ENCODE results near the gene ST6GALNAC5. TPM values are rescaled to one million over a fixed set of nuclear protein-coding genes. Genes with fewer than 3 reads are reported as not detected.

ST6GALNAC5 gene
- total RNA-seq, 1 donor from 2014 or later: not detected

DNA sequence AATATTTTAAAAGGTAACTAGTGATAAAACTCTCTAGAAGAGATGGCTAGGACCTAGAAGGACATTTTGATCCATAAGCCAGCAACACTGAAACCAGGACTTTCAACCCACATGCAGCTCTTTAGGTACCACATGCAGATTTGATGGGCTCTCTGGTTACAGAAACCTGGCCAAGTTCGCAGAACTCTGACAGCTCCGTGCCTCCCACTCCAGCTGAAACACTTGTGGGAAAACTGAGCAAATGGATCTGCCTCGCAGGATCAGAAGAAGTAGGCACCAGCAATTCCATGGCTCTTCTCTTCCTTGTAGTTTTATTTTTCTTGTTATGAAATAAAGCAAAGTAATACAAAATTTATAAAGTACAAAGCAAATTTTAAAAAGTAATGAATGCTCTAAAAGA, 58.5 kb downstream of the ST6GALNAC5 start:
- intact Hi-C loops (cut with micrococcal nuclease): no loop called here

DNA sequence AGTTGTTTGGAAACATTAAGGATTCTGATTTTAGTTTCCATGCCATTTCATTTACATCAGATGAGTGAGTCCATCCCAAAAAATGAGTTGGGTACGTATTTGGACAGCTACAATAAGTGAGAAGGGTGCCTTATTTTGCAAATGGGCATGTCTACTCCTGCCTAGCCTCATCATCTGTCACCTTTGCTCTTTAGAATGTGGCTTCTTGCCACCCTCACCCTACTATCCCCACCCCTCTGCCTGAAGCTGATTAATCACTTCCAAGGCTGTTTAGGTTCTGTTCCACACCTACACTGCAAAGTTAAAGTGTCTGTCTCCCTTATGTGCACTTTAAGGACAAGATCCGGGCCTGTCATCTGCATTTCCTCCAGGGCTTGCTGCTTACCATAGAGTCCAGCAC, 61.2 kb downstream of the ST6GALNAC5 start:
- Mint-ChIP-seq H3K4me1 (ENCODE audit: low read depth) (no peaks in the 10 kb centered on the region), H3K9me3 (no peaks in the 10 kb centered on the region), H3K27ac (no peak overlapping the region), H3K36me3 (ENCODE audit: low read depth) (no peaks in the 10 kb centered on the region), H3K4me3 (ENCODE audit: low read depth) (no peak overlapping the region), H3K27me3 (ENCODE audit: low read depth) (peaks cover 1% of the 10 kb centered on the region)
- intact Hi-C loops (cut with micrococcal nuclease): no loop called here
- DNase-seq (ENCODE audit: low spot score): no peak

More for the DNA sequence above, 58.5 kb downstream of the ST6GALNAC5 start:
- DNase-seq (ENCODE audit: low spot score): no peak
- peaks cover 1% of the 10 kb centered on the region for H3K27me3 Mint-ChIP-seq (ENCODE audit: low read depth)
- H3K9me3 Mint-ChIP-seq: no peaks in the 10 kb centered on the region
- no peaks in the 10 kb centered on the region for H3K36me3 Mint-ChIP-seq (ENCODE audit: low read depth)
- H3K4me3 Mint-ChIP-seq (ENCODE audit: low read depth): no peak overlapping the region
- no peaks in the 10 kb centered on the region for H3K4me1 Mint-ChIP-seq (ENCODE audit: low read depth)
- H3K27ac Mint-ChIP-seq: no peak overlapping the region

DNA sequence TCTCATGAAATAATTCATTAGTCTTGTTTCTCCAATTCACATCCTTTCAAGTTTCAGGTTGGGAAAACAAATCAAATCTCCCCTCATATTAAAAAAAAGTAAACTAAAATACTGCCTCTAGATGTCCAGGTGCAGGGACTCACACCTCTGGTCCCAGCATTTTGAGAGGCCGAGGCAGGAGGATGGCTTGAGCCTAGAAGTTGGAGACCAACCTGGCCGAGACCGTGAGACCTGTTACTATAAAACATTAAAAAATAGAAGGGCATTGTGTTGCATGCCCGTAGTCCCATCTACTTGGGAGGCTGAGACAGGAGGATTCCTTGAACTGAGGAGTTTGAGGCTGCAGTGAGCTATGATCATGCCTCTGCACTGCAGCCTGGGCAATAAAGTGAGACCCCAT, 61.9 kb downstream of the ST6GALNAC5 start:
- H3K9me3 Mint-ChIP-seq: no peaks in the 10 kb centered on the region
- no peaks in the 10 kb centered on the region for H3K4me1 Mint-ChIP-seq (ENCODE audit: low read depth)
- DNase-seq (ENCODE audit: low spot score): no peak
- no peaks in the 10 kb centered on the region for H3K36me3 Mint-ChIP-seq (ENCODE audit: low read depth)
- H3K27me3 Mint-ChIP-seq (ENCODE audit: low read depth): peaks cover 1% of the 10 kb centered on the region
- H3K27ac Mint-ChIP-seq: no peak overlapping the region
- H3K4me3 Mint-ChIP-seq (ENCODE audit: low read depth): no peak overlapping the region
- intact Hi-C loops (cut with micrococcal nuclease): no loop called here

DNA sequence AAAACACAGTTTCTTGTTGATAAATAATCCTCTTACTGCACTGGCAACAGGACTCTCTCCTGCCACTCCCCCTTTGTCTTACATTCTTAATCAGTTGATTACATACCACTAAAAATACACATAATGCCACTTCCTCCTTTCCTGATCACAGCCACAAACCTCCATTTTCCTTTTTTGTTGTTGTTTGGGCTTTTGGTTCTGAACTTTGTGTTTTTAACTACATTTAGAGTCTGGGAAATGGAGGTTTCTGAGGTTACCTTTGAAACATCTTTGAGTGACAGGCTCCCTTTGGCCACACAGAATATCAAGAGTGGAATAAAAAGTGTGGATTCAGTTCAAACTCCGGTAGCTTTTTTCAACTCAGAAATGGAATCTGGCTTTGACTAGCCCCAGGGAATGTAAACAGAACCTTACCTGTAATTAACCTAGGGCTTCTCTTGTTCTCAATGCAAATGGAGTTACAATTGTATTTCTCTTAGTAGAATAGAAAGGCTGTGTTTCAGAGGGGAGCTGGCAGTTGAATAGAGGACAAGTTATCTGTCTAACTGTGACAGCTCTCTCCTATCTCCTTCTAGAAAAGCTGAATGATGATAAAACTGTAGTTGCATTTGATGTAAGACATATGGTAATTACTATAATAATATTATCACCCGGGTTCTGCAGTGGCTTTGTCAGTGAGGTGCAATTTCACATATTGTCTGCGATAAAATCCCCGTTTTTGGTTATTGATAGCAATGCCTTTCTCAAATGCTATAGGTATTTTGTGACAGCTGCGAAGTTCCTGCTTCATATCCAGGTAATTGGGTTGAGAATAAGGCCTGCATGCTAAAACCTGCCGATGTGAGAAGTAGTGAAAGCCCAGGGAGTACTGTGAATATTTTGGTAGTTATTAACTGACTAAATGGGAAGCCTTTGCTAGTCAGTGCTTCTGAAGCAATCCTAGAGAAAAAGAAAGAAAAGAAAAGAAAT, 66.9 kb downstream of the ST6GALNAC5 start:
- H3K27ac Mint-ChIP-seq: no peak overlapping the region
- H3K36me3 Mint-ChIP-seq (ENCODE audit: low read depth): no peaks in the 10 kb centered on the region

DNA sequence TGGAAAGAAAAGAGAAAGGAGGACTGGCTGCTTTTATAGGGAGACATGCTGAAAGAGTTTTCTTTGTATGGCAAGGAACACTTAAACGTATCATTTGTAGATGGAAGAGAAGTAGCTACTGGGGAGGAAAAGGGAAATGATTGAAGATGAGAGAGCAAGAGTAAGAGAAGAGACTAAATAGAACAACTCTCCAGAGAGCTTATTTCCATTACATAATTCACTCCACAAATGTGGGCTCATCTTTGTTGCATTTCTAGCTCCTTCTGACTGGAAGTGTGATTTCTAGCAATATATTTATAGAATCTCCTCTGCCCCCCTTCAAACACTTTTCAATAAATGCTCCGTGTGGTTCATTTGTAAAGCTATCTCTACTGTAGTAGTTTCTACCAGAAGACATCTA, 71.0 kb downstream of the ST6GALNAC5 start:
- Mint-ChIP-seq H3K36me3 (ENCODE audit: low read depth) (no peaks in the 10 kb centered on the region), H3K4me3 (ENCODE audit: low read depth) (no peak overlapping the region), H3K4me1 (ENCODE audit: low read depth) (no peaks in the 10 kb centered on the region), H3K27ac (no peak overlapping the region), H3K9me3 (no peaks in the 10 kb centered on the region), H3K27me3 (ENCODE audit: low read depth) (no peaks in the 10 kb centered on the region)
- no peak for DNase-seq (ENCODE audit: low spot score)
- intact Hi-C loops (cut with micrococcal nuclease): no loop called here

More for the DNA sequence above, 66.9 kb downstream of the ST6GALNAC5 start:
- Mint-ChIP-seq H3K9me3 (no peaks in the 10 kb centered on the region), H3K27me3 (ENCODE audit: low read depth) (no peaks in the 10 kb centered on the region), H3K4me1 (ENCODE audit: low read depth) (no peaks in the 10 kb centered on the region), H3K4me3 (ENCODE audit: low read depth) (no peak overlapping the region)
- intact Hi-C loops (cut with micrococcal nuclease): no loop called here
- DNase-seq (ENCODE audit: low spot score): no peak

DNA sequence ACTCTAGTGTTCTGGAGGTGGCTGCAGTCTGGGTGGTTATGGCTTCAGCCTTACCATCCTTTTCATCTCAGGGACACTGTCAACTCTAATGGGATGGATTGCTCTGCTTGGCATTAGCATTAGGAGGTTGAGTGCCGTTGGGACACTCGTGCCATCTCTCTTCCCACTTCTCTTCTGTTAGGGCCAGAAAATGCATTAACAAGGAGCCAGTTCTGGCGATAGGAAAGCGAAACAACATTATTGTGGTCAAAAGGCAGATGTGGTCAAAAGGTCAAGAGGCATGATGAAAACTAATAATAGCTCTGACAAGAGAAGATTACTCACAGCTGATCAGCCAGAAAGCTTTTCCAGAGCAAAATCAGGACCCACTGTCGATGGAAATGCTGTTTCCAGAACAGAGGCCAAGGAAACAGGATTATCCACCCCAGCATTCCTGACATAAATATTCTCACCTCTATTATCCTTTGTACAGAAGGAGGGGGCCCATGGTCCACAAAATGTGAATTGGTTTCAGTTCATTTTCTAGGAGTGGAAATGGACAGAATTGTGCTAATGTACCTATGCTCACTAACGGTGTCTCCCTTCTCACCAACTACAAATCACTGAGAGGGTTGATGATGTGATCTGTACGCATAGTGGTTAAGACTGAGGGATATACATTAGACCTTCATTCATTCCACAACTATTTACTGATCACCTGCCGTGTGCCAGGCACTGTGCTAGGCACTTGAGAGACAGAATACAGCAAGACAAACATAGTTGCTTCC, 72.0 kb downstream of the ST6GALNAC5 start:
- no peak for DNase-seq (ENCODE audit: low spot score)
- H3K4me1 Mint-ChIP-seq (ENCODE audit: low read depth): no peaks in the 10 kb centered on the region
- no peaks in the 10 kb centered on the region for H3K9me3 Mint-ChIP-seq
- no peak overlapping the region for H3K27ac Mint-ChIP-seq
- H3K27me3 Mint-ChIP-seq (ENCODE audit: low read depth): no peaks in the 10 kb centered on the region
- H3K4me3 Mint-ChIP-seq (ENCODE audit: low read depth): no peak overlapping the region
- H3K36me3 Mint-ChIP-seq (ENCODE audit: low read depth): no peaks in the 10 kb centered on the region
- intact Hi-C loops (cut with micrococcal nuclease): no loop called here

DNA sequence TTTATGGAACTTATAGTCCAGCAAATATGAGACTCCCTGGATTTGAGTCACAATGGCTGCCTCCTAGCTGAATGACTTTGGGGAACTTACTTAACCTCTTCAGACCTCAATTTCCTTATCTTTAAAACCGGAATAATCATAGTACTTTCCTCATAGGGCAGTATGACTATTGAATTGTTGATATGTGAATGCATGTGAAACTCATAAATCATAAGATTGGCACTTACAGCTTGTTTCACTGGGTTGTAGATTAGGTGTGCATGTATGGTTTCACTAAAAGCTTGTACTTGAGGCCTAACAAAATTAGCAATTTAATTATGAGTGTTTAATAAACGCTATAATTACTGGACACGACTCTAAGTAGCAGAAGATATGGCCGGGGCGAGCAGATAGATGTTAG, 72.5 kb downstream of the ST6GALNAC5 start:
- Mint-ChIP-seq H3K27me3 (ENCODE audit: low read depth) (no peaks in the 10 kb centered on the region), H3K4me1 (ENCODE audit: low read depth) (no peaks in the 10 kb centered on the region), H3K27ac (no peak overlapping the region), H3K4me3 (ENCODE audit: low read depth) (no peak overlapping the region), H3K36me3 (ENCODE audit: low read depth) (no peaks in the 10 kb centered on the region), H3K9me3 (no peaks in the 10 kb centered on the region)
- intact Hi-C loops (cut with micrococcal nuclease): no loop called here
- DNase-seq (ENCODE audit: low spot score): no peak

DNA sequence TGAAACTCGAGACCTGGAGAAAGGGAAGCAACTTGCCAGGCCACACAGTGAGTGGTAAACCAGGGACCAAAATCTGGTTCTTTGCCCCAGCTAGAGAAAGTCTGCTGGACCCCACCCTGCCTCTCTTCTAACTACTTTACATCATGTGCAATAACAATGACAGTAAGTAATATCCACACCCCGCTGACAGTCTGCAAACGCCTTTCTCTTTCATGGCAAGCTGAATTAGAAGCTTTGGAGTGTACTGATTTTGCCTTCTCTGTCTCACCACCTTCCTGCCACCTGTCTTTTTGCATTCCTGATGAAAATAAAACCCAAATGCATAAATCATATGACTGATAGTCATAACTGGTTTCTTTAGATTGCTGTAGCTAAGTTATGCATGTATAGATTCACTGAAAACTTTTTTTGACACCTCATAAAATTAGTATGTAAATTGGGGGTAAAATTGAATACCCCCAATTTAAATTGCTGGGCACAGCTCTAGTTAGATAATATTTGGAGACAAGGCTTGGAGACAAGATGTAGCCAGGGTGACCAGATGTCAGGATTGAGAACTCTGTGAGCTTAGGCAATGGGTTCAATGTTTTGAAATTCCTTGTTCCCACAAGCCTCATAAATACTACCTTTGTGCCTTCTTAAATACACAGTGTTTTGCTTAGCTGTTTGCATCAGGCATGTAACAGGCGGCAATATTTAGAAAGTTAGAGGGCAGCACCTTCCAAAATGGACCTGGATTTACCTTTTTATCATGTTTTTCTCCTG, 73.5 kb downstream of the ST6GALNAC5 start:
- no peaks in the 10 kb centered on the region for H3K27me3 Mint-ChIP-seq (ENCODE audit: low read depth)
- H3K9me3 Mint-ChIP-seq: no peaks in the 10 kb centered on the region
- no peak overlapping the region for H3K4me3 Mint-ChIP-seq (ENCODE audit: low read depth)
- no peaks in the 10 kb centered on the region for H3K36me3 Mint-ChIP-seq (ENCODE audit: low read depth)
- DNase-seq (ENCODE audit: low spot score): no peak
- intact Hi-C loops (cut with micrococcal nuclease): no loop called here
- no peak overlapping the region for H3K27ac Mint-ChIP-seq
- no peaks in the 10 kb centered on the region for H3K4me1 Mint-ChIP-seq (ENCODE audit: low read depth)

DNA sequence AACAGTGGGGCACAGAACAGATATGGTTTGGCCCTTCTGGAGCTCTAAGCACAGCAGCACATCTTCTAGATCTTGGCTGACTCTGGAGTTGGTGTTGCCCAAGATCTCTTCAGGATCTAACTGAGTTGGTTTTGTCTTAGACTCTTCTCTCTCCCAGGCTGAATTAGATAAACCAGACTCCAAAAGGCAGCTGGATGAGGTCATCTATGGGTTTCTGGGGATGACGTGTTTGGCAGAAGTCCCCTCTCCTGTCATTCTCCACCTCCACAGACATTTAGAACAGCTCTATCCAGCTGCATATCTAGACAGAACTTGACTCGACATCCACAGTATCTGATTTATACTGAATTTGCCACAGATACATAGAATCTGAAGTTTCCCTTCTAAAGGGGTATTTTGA, 75.3 kb downstream of the ST6GALNAC5 start:
- intact Hi-C loops (cut with micrococcal nuclease): no loop called here
- Mint-ChIP-seq H3K4me3 (ENCODE audit: low read depth) (no peak overlapping the region), H3K9me3 (no peaks in the 10 kb centered on the region), H3K36me3 (ENCODE audit: low read depth) (no peaks in the 10 kb centered on the region), H3K27ac (no peak overlapping the region), H3K4me1 (ENCODE audit: low read depth) (no peaks in the 10 kb centered on the region), H3K27me3 (ENCODE audit: low read depth) (no peaks in the 10 kb centered on the region)
- DNase-seq (ENCODE audit: low spot score): no peak

DNA sequence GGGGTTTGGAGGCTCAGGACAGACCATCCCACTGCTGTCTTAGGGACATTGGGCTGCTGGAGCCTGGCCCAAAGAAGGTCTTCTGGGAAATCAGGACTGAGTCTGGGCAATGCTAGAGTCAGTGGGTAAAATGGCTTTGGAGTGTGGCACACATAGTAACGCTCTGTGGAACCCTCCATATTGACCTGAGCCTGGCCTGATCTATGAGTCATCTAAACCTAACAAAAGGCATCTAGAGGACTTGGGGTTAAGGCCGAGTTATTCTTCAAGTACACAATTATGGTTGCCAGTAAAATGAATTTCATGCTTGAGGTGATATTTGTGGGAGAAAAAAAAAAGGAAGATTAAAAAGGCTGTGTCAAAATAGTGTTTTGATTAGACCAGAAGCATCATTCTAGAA, 77.7 kb downstream of the ST6GALNAC5 start:
- no peak overlapping the region for H3K4me3 Mint-ChIP-seq (ENCODE audit: low read depth)

DNA sequence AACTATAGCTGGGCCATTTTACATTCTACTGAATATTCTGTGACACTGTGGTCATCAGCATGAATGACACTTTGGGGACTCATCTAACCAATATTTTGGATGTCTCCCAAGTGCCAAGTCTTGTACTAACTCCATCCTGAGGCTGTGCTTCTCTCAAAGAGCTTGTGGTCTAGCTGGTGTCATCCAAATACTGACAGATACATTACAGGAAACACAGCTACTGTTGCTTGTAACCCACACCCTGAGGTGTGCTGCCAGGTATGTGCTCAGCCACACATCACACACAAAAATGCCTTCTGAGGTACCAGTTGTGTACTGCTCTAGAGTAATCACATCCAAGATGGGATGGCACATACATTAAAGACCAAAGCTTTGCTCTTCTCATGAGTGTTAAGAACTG, 81.6 kb downstream of the ST6GALNAC5 start:
- H3K36me3 Mint-ChIP-seq (ENCODE audit: low read depth): no peaks in the 10 kb centered on the region
- intact Hi-C loops (cut with micrococcal nuclease): no loop called here
- no peaks in the 10 kb centered on the region for H3K4me1 Mint-ChIP-seq (ENCODE audit: low read depth)
- no peaks in the 10 kb centered on the region for H3K27me3 Mint-ChIP-seq (ENCODE audit: low read depth)
- no peaks in the 10 kb centered on the region for H3K9me3 Mint-ChIP-seq
- H3K4me3 Mint-ChIP-seq (ENCODE audit: low read depth): no peak overlapping the region
- no peak for DNase-seq (ENCODE audit: low spot score)
- H3K27ac Mint-ChIP-seq: no peak overlapping the region

More for the DNA sequence above, 77.7 kb downstream of the ST6GALNAC5 start:
- DNase-seq (ENCODE audit: low spot score): no peak
- Mint-ChIP-seq H3K27me3 (ENCODE audit: low read depth) (no peaks in the 10 kb centered on the region), H3K36me3 (ENCODE audit: low read depth) (no peaks in the 10 kb centered on the region), H3K9me3 (no peaks in the 10 kb centered on the region), H3K27ac (no peak overlapping the region), H3K4me1 (ENCODE audit: low read depth) (no peaks in the 10 kb centered on the region)
- intact Hi-C loops (cut with micrococcal nuclease): no loop called here

DNA sequence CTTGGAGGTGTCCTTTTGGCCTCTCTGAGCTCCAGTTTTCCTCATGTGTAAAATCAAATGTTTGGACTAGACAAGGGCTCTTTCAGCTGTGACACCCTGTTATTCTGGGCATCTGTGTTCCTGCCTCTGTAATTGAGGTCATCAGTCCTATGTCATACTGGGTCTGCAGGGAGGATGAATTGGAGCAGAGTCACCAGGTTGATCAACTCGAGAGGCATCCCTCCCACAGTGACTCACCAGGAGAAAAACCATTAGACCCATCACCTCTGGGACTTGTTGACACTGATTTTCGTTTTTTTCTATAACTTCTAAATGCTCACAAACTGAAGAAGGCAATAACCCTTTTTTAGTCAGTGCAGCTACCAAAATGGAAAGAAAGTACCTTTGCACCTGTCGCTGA, 82.2 kb downstream of the ST6GALNAC5 start:
- DNase-seq (ENCODE audit: low spot score): no peak
- Mint-ChIP-seq H3K27me3 (ENCODE audit: low read depth) (no peaks in the 10 kb centered on the region), H3K4me3 (ENCODE audit: low read depth) (no peak overlapping the region), H3K9me3 (no peaks in the 10 kb centered on the region), H3K4me1 (ENCODE audit: low read depth) (no peaks in the 10 kb centered on the region), H3K36me3 (ENCODE audit: low read depth) (no peaks in the 10 kb centered on the region), H3K27ac (no peak overlapping the region)
- intact Hi-C loops (cut with micrococcal nuclease): no loop called here

All from activated T-helper 2 cell treated with anti-CD3 and anti-CD28 coated beads, Interferon-gamma antibody, Interleukin-2, Interleukin-4, amounts not matched to agents 10 μg/mL and 5 μg/mL and 100 μg/mL, durations not matched to agents 14 hours and 24 hours and 36 hours (primary cell).